DND-41 (cell line): ENCODE measurements around the gene FMN2.

Experiments used
- EZH2 ChIP-seq: IDR thresholded peaks from 3 replicates; pipeline ENCODE4 v1.6.1; 2012; ENCODE audit warnings: borderline replicate concordance, low read depth, mild to moderate bottlenecking, moderate library complexity, low read length, inconsistent platforms; ENCODE audit not compliant: severe bottlenecking
- TF ChIP-seq, protein P1 (sequence below): IDR thresholded peaks from 2 replicates; pipeline ENCODE4 v1.5.1; 2012; ENCODE audit warnings: borderline replicate concordance, low read length, moderate library complexity, mild to moderate bottlenecking; ENCODE audit not compliant: poor library complexity, severe bottlenecking; ENCODE audit errors: extremely low read depth

DNA sequence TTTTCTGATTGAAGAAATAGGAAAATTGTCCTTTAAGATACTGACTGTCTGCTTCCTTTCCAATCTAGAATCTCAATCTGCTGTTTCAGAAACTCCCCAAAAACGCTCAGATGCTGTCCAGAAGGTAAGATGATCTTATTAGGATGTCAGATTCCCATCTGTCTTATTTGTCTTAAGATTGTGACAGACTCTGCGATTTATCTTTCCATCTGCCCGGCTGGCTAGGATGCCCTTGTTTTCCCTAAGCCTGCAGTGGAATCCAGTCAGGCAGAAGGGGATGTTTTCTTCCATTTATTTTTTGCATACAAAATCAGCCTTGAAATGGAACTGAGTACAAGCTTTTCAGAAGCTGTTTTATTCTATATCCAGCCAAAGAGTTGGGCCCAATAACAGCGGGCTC is 96.5 kb downstream of the FMN2 start:
- TF ChIP-seq, protein P1, sequence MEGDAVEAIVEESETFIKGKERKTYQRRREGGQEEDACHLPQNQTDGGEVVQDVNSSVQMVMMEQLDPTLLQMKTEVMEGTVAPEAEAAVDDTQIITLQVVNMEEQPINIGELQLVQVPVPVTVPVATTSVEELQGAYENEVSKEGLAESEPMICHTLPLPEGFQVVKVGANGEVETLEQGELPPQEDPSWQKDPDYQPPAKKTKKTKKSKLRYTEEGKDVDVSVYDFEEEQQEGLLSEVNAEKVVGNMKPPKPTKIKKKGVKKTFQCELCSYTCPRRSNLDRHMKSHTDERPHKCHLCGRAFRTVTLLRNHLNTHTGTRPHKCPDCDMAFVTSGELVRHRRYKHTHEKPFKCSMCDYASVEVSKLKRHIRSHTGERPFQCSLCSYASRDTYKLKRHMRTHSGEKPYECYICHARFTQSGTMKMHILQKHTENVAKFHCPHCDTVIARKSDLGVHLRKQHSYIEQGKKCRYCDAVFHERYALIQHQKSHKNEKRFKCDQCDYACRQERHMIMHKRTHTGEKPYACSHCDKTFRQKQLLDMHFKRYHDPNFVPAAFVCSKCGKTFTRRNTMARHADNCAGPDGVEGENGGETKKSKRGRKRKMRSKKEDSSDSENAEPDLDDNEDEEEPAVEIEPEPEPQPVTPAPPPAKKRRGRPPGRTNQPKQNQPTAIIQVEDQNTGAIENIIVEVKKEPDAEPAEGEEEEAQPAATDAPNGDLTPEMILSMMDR = no peak
- TF ChIP-seq EZH2 = no peak
